Measurements from ENCODE around the gene TMTC2.

Gene TMTC2

GRCh38 chr12:83052890-83053541 lies 366.3 kb downstream of the TMTC2 start:
- Histone ChIP-seq H3K4me1 (ENCODE audit: insufficient read depth, low read length, severe bottlenecking) (no peaks in the 10 kb centered on the region), H2AFZ (ENCODE audit: low read length) (no peak overlapping the region), H3K27me3 (ENCODE audit: insufficient read depth, low read length) (no peaks in the 10 kb centered on the region), H3K9me2 (ENCODE audit: low read depth, low read length) (no peaks in the 10 kb centered on the region), H3K36me3 (ENCODE audit: insufficient read depth, low read length) (no peaks in the 10 kb centered on the region), H3K79me2 (ENCODE audit: insufficient read depth, low read length) (no peaks in the 10 kb centered on the region), H3F3A (ENCODE audit: insufficient read depth, low read length) (no peaks in the 10 kb centered on the region), H3K4me3 (ENCODE audit: low read depth, low read length, poor library complexity, severe bottlenecking) (no peak overlapping the region), H3K4me2 (ENCODE audit: low read length) (no peak overlapping the region), H3K9me3 (ENCODE audit: low read length) (no peaks in the 10 kb centered on the region), H3K27ac (ENCODE audit: low read depth, low read length, poor library complexity, severe bottlenecking) (no peak overlapping the region), H3K9ac (ENCODE audit: low read length) (no peak overlapping the region), H4K20me1 (ENCODE audit: insufficient read depth, low read length) (no peaks in the 10 kb centered on the region)
- TF ChIP-seq, protein P1, sequence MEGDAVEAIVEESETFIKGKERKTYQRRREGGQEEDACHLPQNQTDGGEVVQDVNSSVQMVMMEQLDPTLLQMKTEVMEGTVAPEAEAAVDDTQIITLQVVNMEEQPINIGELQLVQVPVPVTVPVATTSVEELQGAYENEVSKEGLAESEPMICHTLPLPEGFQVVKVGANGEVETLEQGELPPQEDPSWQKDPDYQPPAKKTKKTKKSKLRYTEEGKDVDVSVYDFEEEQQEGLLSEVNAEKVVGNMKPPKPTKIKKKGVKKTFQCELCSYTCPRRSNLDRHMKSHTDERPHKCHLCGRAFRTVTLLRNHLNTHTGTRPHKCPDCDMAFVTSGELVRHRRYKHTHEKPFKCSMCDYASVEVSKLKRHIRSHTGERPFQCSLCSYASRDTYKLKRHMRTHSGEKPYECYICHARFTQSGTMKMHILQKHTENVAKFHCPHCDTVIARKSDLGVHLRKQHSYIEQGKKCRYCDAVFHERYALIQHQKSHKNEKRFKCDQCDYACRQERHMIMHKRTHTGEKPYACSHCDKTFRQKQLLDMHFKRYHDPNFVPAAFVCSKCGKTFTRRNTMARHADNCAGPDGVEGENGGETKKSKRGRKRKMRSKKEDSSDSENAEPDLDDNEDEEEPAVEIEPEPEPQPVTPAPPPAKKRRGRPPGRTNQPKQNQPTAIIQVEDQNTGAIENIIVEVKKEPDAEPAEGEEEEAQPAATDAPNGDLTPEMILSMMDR (IDR thresholded peaks at IDR 0.05; ENCODE audit: low read length): no peak
- TF ChIP-seq EZH2 (IDR thresholded peaks at IDR 0.05; ENCODE audit: borderline replicate concordance, low read length): no peak

DNA sequence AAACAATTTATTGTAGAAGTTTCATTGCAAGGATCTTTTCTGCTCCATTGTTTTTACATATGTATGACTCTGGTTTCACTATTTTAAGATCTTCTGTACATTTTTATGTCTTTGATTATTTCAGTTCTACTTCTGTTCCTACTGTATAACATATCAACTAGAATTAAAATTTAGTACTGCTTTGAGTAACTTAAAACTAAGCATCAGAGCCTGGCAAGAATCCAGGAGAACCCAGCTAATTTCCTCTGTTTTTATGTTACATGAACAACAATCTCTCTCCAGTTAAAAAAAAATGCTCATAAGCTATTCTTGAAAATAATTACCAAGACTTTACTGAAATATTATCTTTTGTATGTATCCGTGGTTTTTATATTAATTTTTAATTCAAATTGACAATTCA lies 370.7 kb downstream of the TMTC2 start:
- no peaks in the 10 kb centered on the region for H3K27me3 ChIP-seq (ENCODE audit: insufficient read depth, low read length)
- TF ChIP-seq, protein P1 (IDR thresholded peaks at IDR 0.05; ENCODE audit: low read length): no peak
- no peak for TF ChIP-seq EZH2 (IDR thresholded peaks at IDR 0.05; ENCODE audit: borderline replicate concordance, low read length)

GRCh38 chr12:83059107-83059506 lies 372.4 kb downstream of the TMTC2 start:
- Histone ChIP-seq H3K79me2 (ENCODE audit: insufficient read depth, low read length) (no peaks in the 10 kb centered on the region), H3K9ac (ENCODE audit: low read length) (no peak overlapping the region), H3K27me3 (ENCODE audit: insufficient read depth, low read length) (no peaks in the 10 kb centered on the region), H4K20me1 (ENCODE audit: insufficient read depth, low read length) (no peaks in the 10 kb centered on the region), H3K4me3 (ENCODE audit: low read depth, low read length, poor library complexity, severe bottlenecking) (no peak overlapping the region), H3K27ac (ENCODE audit: low read depth, low read length, poor library complexity, severe bottlenecking) (no peak overlapping the region), H3K9me2 (ENCODE audit: low read depth, low read length) (no peaks in the 10 kb centered on the region), H3K36me3 (ENCODE audit: insufficient read depth, low read length) (no peaks in the 10 kb centered on the region), H3F3A (ENCODE audit: insufficient read depth, low read length) (no peaks in the 10 kb centered on the region), H2AFZ (ENCODE audit: low read length) (no peak overlapping the region), H3K4me1 (ENCODE audit: insufficient read depth, low read length, severe bottlenecking) (no peaks in the 10 kb centered on the region), H3K9me3 (ENCODE audit: low read length) (no peaks in the 10 kb centered on the region), H3K4me2 (ENCODE audit: low read length) (no peak overlapping the region)
- TF ChIP-seq, protein P1 (IDR thresholded peaks at IDR 0.05; ENCODE audit: low read length): no peak
- TF ChIP-seq EZH2 (IDR thresholded peaks at IDR 0.05; ENCODE audit: borderline replicate concordance, low read length): no peak

More for the DNA sequence above, 370.7 kb downstream of the TMTC2 start:
- Histone ChIP-seq H3K9ac (ENCODE audit: low read length) (no peak overlapping the region), H3K4me1 (ENCODE audit: insufficient read depth, low read length, severe bottlenecking) (no peaks in the 10 kb centered on the region), H3K36me3 (ENCODE audit: insufficient read depth, low read length) (no peaks in the 10 kb centered on the region), H3K9me2 (ENCODE audit: low read depth, low read length) (no peaks in the 10 kb centered on the region), H3F3A (ENCODE audit: insufficient read depth, low read length) (no peaks in the 10 kb centered on the region), H4K20me1 (ENCODE audit: insufficient read depth, low read length) (no peaks in the 10 kb centered on the region), H3K79me2 (ENCODE audit: insufficient read depth, low read length) (no peaks in the 10 kb centered on the region), H3K4me2 (ENCODE audit: low read length) (no peak overlapping the region), H3K4me3 (ENCODE audit: low read depth, low read length, poor library complexity, severe bottlenecking) (no peak overlapping the region), H3K9me3 (ENCODE audit: low read length) (no peaks in the 10 kb centered on the region), H3K27ac (ENCODE audit: low read depth, low read length, poor library complexity, severe bottlenecking) (no peak overlapping the region), H2AFZ (ENCODE audit: low read length) (no peak overlapping the region)
